Neural crest cell (in vitro differentiated cells): ENCODE results near the gene GAK. TPM values are rescaled to one million over a fixed set of nuclear protein-coding genes. Genes with fewer than 3 reads are reported as not detected.
"Not testable (repeated sequence)": the region's sequence is repeated elsewhere in the genome, so short reads cannot be mapped to it uniquely, and the experiment has no call there.

Source experiments
- DNase-seq: peaks from one replicate; pipeline ENCODE4 v3.0.0; 2021; ENCODE audit warnings: low read depth, mixed read lengths, low spot score
- H3K27ac Mint-ChIP-seq: one replicate; pipeline ENCODE4 v1.8.0; 2021; ENCODE audit warnings: mild to moderate bottlenecking, mixed read lengths; ENCODE audit not compliant: unreplicated experiment
- H3K27me3 Mint-ChIP-seq: 2 replicates; pipeline ENCODE4 v1.8.0; 2021; ENCODE audit warnings: low read depth, mild to moderate bottlenecking, mixed read lengths
- H3K36me3 Mint-ChIP-seq: 2 replicates; pipeline ENCODE4 v1.8.0; 2021; ENCODE audit warnings: low read depth, mild to moderate bottlenecking, mixed read lengths
- H3K4me1 Mint-ChIP-seq: 2 replicates; pipeline ENCODE4 v1.8.0; 2021; ENCODE audit warnings: mixed read lengths
- H3K4me3 Mint-ChIP-seq: one replicate; pipeline ENCODE4 v1.8.0; 2021; ENCODE audit warnings: mild to moderate bottlenecking, mixed read lengths
- H3K9me3 Mint-ChIP-seq: 2 replicates; pipeline ENCODE4 v1.8.0; 2021; ENCODE audit warnings: mixed read lengths
- total RNA-seq: library from RNA; stranded (reverse); gene quantifications from 2 replicates; pipeline ENCODE4 v1.2.1, GENCODE V29; 2021
- TF ChIP-seq, protein P1 (sequence below): fragments of 200-600 bp; sonication (generic); conservative IDR thresholded peaks from 2 replicates; pipeline ENCODE4 v1.5.0; 2021; ENCODE audit warnings: antibody characterized with exemption, mild to moderate bottlenecking

GAK gene
- total RNA-seq, 1 donor from 2014 or later, result 87.7 TPM

GRCh38 chr4:815464-816146 lies 116.5 kb downstream of the GAK start:
- Mint-ChIP-seq H3K27me3 (peaks cover 88% of the 10 kb centered on the region), H3K4me3 (no peak overlapping the region), H3K27ac (no peak overlapping the region), H3K36me3 (no peaks in the 10 kb centered on the region), H3K9me3 (no peaks in the 10 kb centered on the region), H3K4me1 (no peaks in the 10 kb centered on the region)
- no peak for DNase-seq
- TF ChIP-seq, protein P1, sequence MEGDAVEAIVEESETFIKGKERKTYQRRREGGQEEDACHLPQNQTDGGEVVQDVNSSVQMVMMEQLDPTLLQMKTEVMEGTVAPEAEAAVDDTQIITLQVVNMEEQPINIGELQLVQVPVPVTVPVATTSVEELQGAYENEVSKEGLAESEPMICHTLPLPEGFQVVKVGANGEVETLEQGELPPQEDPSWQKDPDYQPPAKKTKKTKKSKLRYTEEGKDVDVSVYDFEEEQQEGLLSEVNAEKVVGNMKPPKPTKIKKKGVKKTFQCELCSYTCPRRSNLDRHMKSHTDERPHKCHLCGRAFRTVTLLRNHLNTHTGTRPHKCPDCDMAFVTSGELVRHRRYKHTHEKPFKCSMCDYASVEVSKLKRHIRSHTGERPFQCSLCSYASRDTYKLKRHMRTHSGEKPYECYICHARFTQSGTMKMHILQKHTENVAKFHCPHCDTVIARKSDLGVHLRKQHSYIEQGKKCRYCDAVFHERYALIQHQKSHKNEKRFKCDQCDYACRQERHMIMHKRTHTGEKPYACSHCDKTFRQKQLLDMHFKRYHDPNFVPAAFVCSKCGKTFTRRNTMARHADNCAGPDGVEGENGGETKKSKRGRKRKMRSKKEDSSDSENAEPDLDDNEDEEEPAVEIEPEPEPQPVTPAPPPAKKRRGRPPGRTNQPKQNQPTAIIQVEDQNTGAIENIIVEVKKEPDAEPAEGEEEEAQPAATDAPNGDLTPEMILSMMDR, result no peak

DNA sequence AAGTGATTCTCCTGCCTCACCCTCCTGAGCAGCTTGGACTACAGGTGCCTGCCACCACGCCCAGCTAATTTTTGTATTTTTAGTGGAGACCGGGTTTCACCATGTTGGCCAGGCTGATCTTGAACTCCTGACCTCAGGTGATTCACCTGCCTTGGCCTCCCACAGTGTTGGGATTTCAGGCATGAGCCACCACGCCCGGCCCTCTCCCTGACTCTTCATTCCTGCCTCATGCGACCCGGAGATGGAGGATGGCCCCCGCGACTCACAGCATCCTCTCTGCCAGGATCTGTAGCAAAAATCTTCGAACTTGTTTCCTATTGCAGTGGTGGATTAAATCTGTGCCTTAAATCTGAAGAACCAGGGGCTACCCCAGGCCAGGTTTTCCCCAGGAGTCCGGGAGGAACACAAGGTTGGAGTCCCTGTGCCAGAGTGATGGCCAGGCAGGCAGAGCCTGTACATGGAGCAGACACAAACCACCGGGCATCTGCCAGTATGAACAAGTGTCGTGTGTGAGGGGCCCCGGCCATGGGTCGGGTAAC lies 117.7 kb downstream of the GAK start:
- TF ChIP-seq, protein P1, result no peak
- H3K9me3 Mint-ChIP-seq, result no peaks in the 10 kb centered on the region
- H3K4me1 Mint-ChIP-seq, result no peaks in the 10 kb centered on the region
- H3K27ac Mint-ChIP-seq, result no peak overlapping the region
- H3K36me3 Mint-ChIP-seq, result no peaks in the 10 kb centered on the region
- H3K4me3 Mint-ChIP-seq, result no peak overlapping the region
- H3K27me3 Mint-ChIP-seq, result peaks cover 77% of the 10 kb centered on the region
- DNase-seq, result no peak

- Mint-ChIP-seq H3K4me3 (no peak overlapping the region), H3K27ac (no peak overlapping the region), H3K4me1 (no peaks in the 10 kb centered on the region), H3K36me3 (no peaks in the 10 kb centered on the region), H3K27me3 (peaks cover 72% of the 10 kb centered on the region), H3K9me3 (no peaks in the 10 kb centered on the region)
- TF ChIP-seq, protein P1, result no peak
- DNase-seq, result no peak
Measured at GRCh38 chr4:813900-814299, 118.2 kb downstream of the GAK start.

GRCh38 chr4:808860-809570 lies 123.1 kb downstream of the GAK start:
- peaks cover 3% of the 10 kb centered on the region for H3K9me3 Mint-ChIP-seq
- no peak overlapping the region for H3K4me3 Mint-ChIP-seq
- TF ChIP-seq, protein P1, result no peak
- H3K36me3 Mint-ChIP-seq, result no peaks in the 10 kb centered on the region
- no peak for DNase-seq
- H3K4me1 Mint-ChIP-seq, result no peaks in the 10 kb centered on the region
- no peak overlapping the region for H3K27ac Mint-ChIP-seq
- peaks cover 48% of the 10 kb centered on the region for H3K27me3 Mint-ChIP-seq

- DNase-seq, result no peak
- Mint-ChIP-seq H3K4me3 (no peak overlapping the region), H3K27ac (no peak overlapping the region), H3K9me3 (peaks cover 6% of the 10 kb centered on the region), H3K4me1 (no peaks in the 10 kb centered on the region), H3K27me3 (peaks cover 36% of the 10 kb centered on the region), H3K36me3 (no peaks in the 10 kb centered on the region)
- TF ChIP-seq, protein P1, result no peak
Measured at GRCh38 chr4:807792-808191, 124.3 kb downstream of the GAK start.

DNA sequence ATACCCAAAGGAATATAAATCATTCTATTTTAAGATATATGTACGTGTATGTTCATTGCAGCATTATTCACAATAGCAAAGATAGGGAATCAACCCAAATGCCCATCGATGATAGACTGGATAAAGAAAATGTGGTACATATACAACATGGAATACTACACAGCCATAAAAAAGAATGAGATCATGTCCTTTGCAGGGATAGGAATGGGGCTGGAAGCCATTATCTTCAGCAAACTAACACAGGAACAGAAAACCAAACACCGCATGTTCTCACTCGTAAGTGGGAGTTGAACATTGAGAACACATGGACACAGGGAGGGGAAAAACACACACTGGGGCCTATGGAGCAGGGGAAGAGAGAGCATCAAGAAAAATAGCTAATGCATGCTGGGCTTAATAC lies 125.1 kb downstream of the GAK start:
- H3K36me3 Mint-ChIP-seq, DNase-seq, H3K9me3 Mint-ChIP-seq, H3K4me3 Mint-ChIP-seq, H3K4me1 Mint-ChIP-seq, H3K27ac Mint-ChIP-seq: not testable (repeated sequence)
- peaks cover 28% of the 10 kb centered on the region for H3K27me3 Mint-ChIP-seq
